K562 (cell line): ENCODE measurements around the gene METAP1D. TPM values are rescaled to one million over a fixed set of nuclear protein-coding genes. Genes with fewer than 3 reads are reported as not detected.

Experiments
- ATAC-seq: fragments of 200-7000 bp; cut with Tn5 transposase; 3 replicates; pipeline ENCODE4 v1.9.1; 2020; ENCODE audit warnings: moderate library complexity
- BruUV-seq: library from RNA; stranded (reverse); fragments of 400-500 nt; replicated peaks from 2 replicates; lab custom pipeline; 2021; lab: Mats Ljungman, UMichigan
- CTCF ChIA-PET: fragments of 300-600 bp; formaldehyde crosslinking; extraction: SDS; loops from one replicate; lab custom pipeline; 2021; ENCODE audit warnings: low intra/inter-chr PET ratio; lab: Yijun Ruan, JAX
- POLR2A ChIA-PET: fragments of 300-600, 350-650 bp; sonication (Branson Sonifier 250); formaldehyde crosslinking; extraction: SDS; loops from one replicate; lab custom pipeline; 2021; ENCODE audit warnings: antibody characterized with exemption, inconsistent platforms; lab: Yijun Ruan, JAX
- DNase-seq, 4 experiments: peaks; one replicate each; pipeline versions ENCODE4 v3.0.0 to v3.0.0-alpha.2; 2011 to 2018; ENCODE audit warnings: low spot score in 3 of 4, mixed read lengths in 3 of 4; ENCODE audit errors: extremely low read depth in 1 of 4
- FAIRE-seq: peaks from 2 replicates; lab custom pipeline; 2011; peaks lifted over from hg19 to GRCh38; lab: Jason Lieb, UNC
- H2AFZ ChIP-seq: 2 replicates; pipeline ENCODE4 v1.6.0; 2011; ENCODE audit warnings: low read depth, low read length, control low read depth, inconsistent platforms
- H3K27ac ChIP-seq: fragments of 200-600 bp; 3 replicates; pipeline ENCODE4 v1.8.0; 2011; ENCODE audit warnings: low read depth, mild to moderate bottlenecking, control low read depth, inconsistent platforms, low read length, moderate library complexity, mixed read lengths; ENCODE audit errors: extremely low read depth
- H3K27me3 ChIP-seq, 2 experiments: fragments of 300-600 bp in 1 of 2; 2 replicates in 1 of 2; 3 replicates in 1 of 2; pipeline versions ENCODE4 v1.6.0 to v1.8.0; 2011; ENCODE audit warnings: inconsistent platforms in 2 of 2, low read length in 2 of 2, mild to moderate bottlenecking in 1 of 2, mixed read lengths in 1 of 2, moderate library complexity in 1 of 2; ENCODE audit not compliant: control insufficient read depth in 2 of 2, insufficient read depth in 2 of 2
- H3K36me3 ChIP-seq: fragments of 300-600 bp; 3 replicates; pipeline ENCODE4 v1.8.0; 2011; ENCODE audit warnings: mild to moderate bottlenecking, low read length, inconsistent platforms; ENCODE audit not compliant: control insufficient read depth, insufficient read depth
- H3K4me1 ChIP-seq, 2 experiments: fragments of 200-600 bp in 1 of 2; replicated peaks in 1 of 2; 2 replicates in 1 of 2; 3 replicates in 1 of 2; pipeline versions ENCODE4 v1.5.1 to v1.8.0; 2011; ENCODE audit warnings: inconsistent platforms in 2 of 2, low read length in 2 of 2, mild to moderate bottlenecking in 1 of 2, mixed read lengths in 1 of 2, moderate library complexity in 1 of 2; ENCODE audit not compliant: control insufficient read depth in 2 of 2, insufficient read depth in 2 of 2
- H3K4me2 ChIP-seq: 2 replicates; pipeline ENCODE4 v1.6.1; 2011; ENCODE audit warnings: low read length, control low read depth, inconsistent platforms, mixed read lengths; ENCODE audit not compliant: insufficient read depth
- H3K4me3 ChIP-seq: fragments of 200-600 bp; sonication (generic), shearing (Covaris generic); 2 replicates; pipeline ENCODE4 v1.5.1; 2016; ENCODE audit warnings: control low read depth, inconsistent platforms
- H3K79me2 ChIP-seq: fragments of 200-600 bp; 3 replicates; pipeline ENCODE4 v1.8.0; 2011; ENCODE audit warnings: low read length, inconsistent platforms; ENCODE audit not compliant: control insufficient read depth, insufficient read depth
- H3K9ac ChIP-seq, 2 experiments: 2 replicates each; pipeline versions ENCODE4 v1.6.0 to v1.6.1; 2011; ENCODE audit warnings: low read depth in 2 of 2, low read length in 2 of 2, control low read depth in 1 of 2, inconsistent platforms in 1 of 2, mild to moderate bottlenecking in 1 of 2, mixed read lengths in 1 of 2; ENCODE audit not compliant: insufficient read depth in 1 of 2
- H3K9me1 ChIP-seq: one replicate; pipeline ENCODE4 v1.6.0; 2011; ENCODE audit warnings: inconsistent platforms, mild to moderate bottlenecking, low read length, moderate library complexity; ENCODE audit not compliant: control insufficient read depth, insufficient read depth
- H3K9me3 ChIP-seq: replicated peaks from 2 replicates; pipeline ENCODE4 v1.5.1; 2011; ENCODE audit warnings: low read depth, low read length, inconsistent platforms; ENCODE audit not compliant: control insufficient read depth, insufficient read depth
- H4K20me1 ChIP-seq: replicated peaks from 2 replicates; pipeline ENCODE4 v1.6.1; 2011; ENCODE audit warnings: low read length, inconsistent platforms, mixed read lengths; ENCODE audit not compliant: control insufficient read depth, insufficient read depth
- POLR2G ChIP-seq: fragments of 200-400 bp; formaldehyde crosslinking; IDR thresholded peaks from 2 replicates; pipeline ENCODE4 v1.6.1; 2017; ENCODE audit warnings: low read depth, mild to moderate bottlenecking, antibody characterized with exemption, low read length, moderate library complexity
- RBFOX2 ChIP-seq: fragments of 200-400 bp; formaldehyde crosslinking; IDR thresholded peaks from 2 replicates; pipeline ENCODE4 v1.6.1; 2017; ENCODE audit warnings: low read depth, mild to moderate bottlenecking, low read length, moderate library complexity
- STAG1 ChIP-seq: sonication (generic); formaldehyde crosslinking; IDR thresholded peaks from 2 replicates; pipeline ENCODE4 v1.5.0; 2020; ENCODE audit warnings: missing genetic modification reagents, borderline replicate concordance
- ZBTB33 ChIP-seq: sonication (generic); formaldehyde crosslinking; IDR thresholded peaks from 2 replicates; pipeline ENCODE4 v1.8.1; 2023; ENCODE audit warnings: mild to moderate bottlenecking, missing genetic modification reagents
- WGBS: fragments of 100-300 bp; shearing (Covaris generic); methylation state at CpG from one replicate; pipeline ENCODE4 v1.1.6; 2016; ENCODE audit warnings: low coverage, mixed read lengths; ENCODE audit not compliant: insufficient coverage; ENCODE audit errors: missing lambda C conversion rate; 5-methylcytosine and 5-hydroxymethylcytosine counted together
- in situ Hi-C: fragments of 300-500 bp; cut with MboI; formaldehyde crosslinking; loops from 4 replicates; pipeline ENCODE4 v1.15.0; 2018; ENCODE audit warnings: inconsistent platforms, mixed read lengths
- intact Hi-C: fragments of 100-400 bp; cut with micrococcal nuclease; formaldehyde crosslinking; loops from 2 replicates; pipeline ENCODE4 v1.14.2; 2022
- polyA plus RNA-seq, 8 experiments: library from polyadenylated mRNA; depleted of rRNA in 4 of 8; stranded (reverse) in 5 of 8; unstranded in 3 of 8; fragments of >200 nt; fragmentation: Nextera tagmentation in 2 of 8; fragmentation: Illumina TruSeq in 1 of 8; extraction: Ambion mirVana in 2 of 8; extraction: Trizol in 1 of 8; gene quantifications; 2 replicates each; pipeline versions ENCODE4 v1.2.1 to v1.2.3, GENCODE V29; 2011 to 2014; ENCODE audit warnings: inconsistent platforms in 1 of 8, missing spikeins in 1 of 8
- total RNA-seq, 7 experiments: library from RNA; depleted of rRNA in 6 of 7; stranded (reverse); fragments of >200 nt in 6 of 7; fragmentation: Illumina TruSeq in 2 of 7; extraction: Trizol in 2 of 7; gene quantifications; 2 replicates each; pipeline versions ENCODE4 v1.2.1 to v1.2.3, GENCODE V29; 2011 to 2021; ENCODE audit warnings: low replicate concordance in 1 of 7
- TF ChIP-seq, protein P1 (sequence below): fragments of 450-650 bp; IDR thresholded peaks from 2 replicates; pipeline ENCODE4 v1.6.1; 2016; ENCODE audit warnings: borderline replicate concordance

The METAP1D gene
- total and polyA plus RNA-seq, 9 of the 15 experiments (the other 6 are each of a cell fraction or from before 2014, with no cell fraction given) = 8.0 to 23.4 (median 15.7) TPM

- BruUV-seq = no TSS peak
- peaks cover 8% of the 10 kb centered on the region; the same call in 2 of the 3 replicates for H3K79me2 ChIP-seq
- peaks cover 20% of the 10 kb centered on the region; the same call in 1 of the 3 replicates for H3K36me3 ChIP-seq
- H3K27ac ChIP-seq = peak overlapping the region; percentile 81; the same call in 2 of the 3 replicates
- peak overlapping the region; percentile 94 for H3K4me2 ChIP-seq
- no peaks in the 10 kb centered on the region for H3K9me1 ChIP-seq
- H3K4me1 ChIP-seq = peaks cover 7 to 37% of the 10 kb centered on the region in 2 experiments; a peak in 4 of 5 replicates
- ChIA-PET CTCF (no interaction called here), POLR2A (interaction anchor here (1.0 kb wide), 1 partner anchor 24 kb away, joined by 4 read pairs; no protein-coding TSS in a partner anchor)
- FAIRE-seq (peak; percentile 6), DNase-seq (no peak), ATAC-seq (no peak)
- H3K27me3 ChIP-seq = no peaks in the 10 kb centered on the region
- intact Hi-C loops = no loop called here
- peak; percentile 24; the same call in 1 of the 2 replicates for TF ChIP-seq ZBTB33 (CRISPR knock-in tag)
- 0 out of 2 replicates have a peak, but pooled peaks have one; percentile 4 for TF ChIP-seq STAG1 (CRISPR knock-in tag)
- TF ChIP-seq, protein P1, sequence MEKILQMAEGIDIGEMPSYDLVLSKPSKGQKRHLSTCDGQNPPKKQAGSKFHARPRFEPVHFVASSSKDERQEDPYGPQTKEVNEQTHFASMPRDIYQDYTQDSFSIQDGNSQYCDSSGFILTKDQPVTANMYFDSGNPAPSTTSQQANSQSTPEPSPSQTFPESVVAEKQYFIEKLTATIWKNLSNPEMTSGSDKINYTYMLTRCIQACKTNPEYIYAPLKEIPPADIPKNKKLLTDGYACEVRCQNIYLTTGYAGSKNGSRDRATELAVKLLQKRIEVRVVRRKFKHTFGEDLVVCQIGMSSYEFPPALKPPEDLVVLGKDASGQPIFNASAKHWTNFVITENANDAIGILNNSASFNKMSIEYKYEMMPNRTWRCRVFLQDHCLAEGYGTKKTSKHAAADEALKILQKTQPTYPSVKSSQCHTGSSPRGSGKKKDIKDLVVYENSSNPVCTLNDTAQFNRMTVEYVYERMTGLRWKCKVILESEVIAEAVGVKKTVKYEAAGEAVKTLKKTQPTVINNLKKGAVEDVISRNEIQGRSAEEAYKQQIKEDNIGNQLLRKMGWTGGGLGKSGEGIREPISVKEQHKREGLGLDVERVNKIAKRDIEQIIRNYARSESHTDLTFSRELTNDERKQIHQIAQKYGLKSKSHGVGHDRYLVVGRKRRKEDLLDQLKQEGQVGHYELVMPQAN = no peak
- TF ChIP-seq RBFOX2 = peak; percentile 64
- TF ChIP-seq POLR2G = peak; percentile 57
- H3K9ac ChIP-seq = peak overlapping the region; percentile 79 to 95
- in situ Hi-C loops = no loop called here
- H2AFZ ChIP-seq = peak overlapping the region; percentile 99
- peak overlapping the region; percentile 65 for H3K4me3 ChIP-seq
- 90% methylated on average over 50 of the region's 54 CpGs for WGBS
- no peaks in the 10 kb centered on the region for H4K20me1 ChIP-seq
- no peaks in the 10 kb centered on the region for H3K9me3 ChIP-seq
Measured at GRCh38 chr2:172086241-172087206, 86.8 kb downstream of the METAP1D start.
